Measurements from ENCODE around the gene VAMP3. TPM values are rescaled to one million over a fixed set of nuclear protein-coding genes. Genes with fewer than 3 reads are reported as not detected.
A peak's percentile ranks its signal among the peaks of the same experiment; 100 is the strongest.

VAMP3 gene
- polyA plus RNA-seq, 4 donors = 51.8 to 117 (median 79.8) TPM

DNA sequence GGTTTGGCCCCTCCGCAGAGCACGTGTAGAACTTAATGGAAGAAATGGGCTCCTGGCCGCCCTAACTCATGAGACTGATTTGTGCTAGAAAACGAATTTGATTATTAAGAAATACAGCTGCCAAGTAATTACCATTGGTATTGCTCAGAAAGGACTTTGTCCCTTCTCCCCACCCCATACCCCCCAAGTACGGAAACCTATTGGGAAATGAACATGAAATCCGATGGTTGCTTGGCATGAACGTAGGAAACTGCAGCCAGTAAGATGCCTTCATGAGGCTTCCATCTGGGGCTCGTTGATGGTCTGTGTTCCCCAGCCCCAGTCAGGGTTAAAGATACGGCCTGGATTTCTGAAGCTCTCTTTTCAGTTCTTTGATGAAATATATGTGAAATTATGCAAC lies 34.4 kb downstream of the VAMP3 start:
- H3K27me3 ChIP-seq (ENCODE audit: control insufficient read depth in 3 of 3, insufficient read depth in 3 of 3, low read length in 3 of 3) = no peaks in the 10 kb centered on the region
- 85 to 88% (median 88%) methylated on average over 9 of the region's 9 CpGs for WGBS, 3 donors
- H3K4me3 ChIP-seq (ENCODE audit: low read depth in 1 of 3, low read length in 3 of 3) = peak overlapping the region in 1 of 3 donors; percentile 13
- no peaks in the 10 kb centered on the region for H3K4me1 ChIP-seq (ENCODE audit: control insufficient read depth in 3 of 3, insufficient read depth in 2 of 3, low read depth in 1 of 3, low read length in 2 of 3)
- FAIRE-seq = no peak
- peaks cover 5 to 11% (median 9%) of the 10 kb centered on the region in 3 donors for H3K36me3 ChIP-seq (ENCODE audit: control insufficient read depth in 3 of 3, insufficient read depth in 2 of 3, low read depth in 1 of 3, low read length in 3 of 3)
- no peaks in the 10 kb centered on the region for H3K9me3 ChIP-seq (ENCODE audit: control insufficient read depth in 2 of 2, insufficient read depth in 1 of 2, low read depth in 1 of 2, low read length in 1 of 2)
- no peak for DNase-seq
- H3K27ac ChIP-seq (ENCODE audit: low read depth in 1 of 3, low read length in 2 of 3) = no peak overlapping the region

DNA sequence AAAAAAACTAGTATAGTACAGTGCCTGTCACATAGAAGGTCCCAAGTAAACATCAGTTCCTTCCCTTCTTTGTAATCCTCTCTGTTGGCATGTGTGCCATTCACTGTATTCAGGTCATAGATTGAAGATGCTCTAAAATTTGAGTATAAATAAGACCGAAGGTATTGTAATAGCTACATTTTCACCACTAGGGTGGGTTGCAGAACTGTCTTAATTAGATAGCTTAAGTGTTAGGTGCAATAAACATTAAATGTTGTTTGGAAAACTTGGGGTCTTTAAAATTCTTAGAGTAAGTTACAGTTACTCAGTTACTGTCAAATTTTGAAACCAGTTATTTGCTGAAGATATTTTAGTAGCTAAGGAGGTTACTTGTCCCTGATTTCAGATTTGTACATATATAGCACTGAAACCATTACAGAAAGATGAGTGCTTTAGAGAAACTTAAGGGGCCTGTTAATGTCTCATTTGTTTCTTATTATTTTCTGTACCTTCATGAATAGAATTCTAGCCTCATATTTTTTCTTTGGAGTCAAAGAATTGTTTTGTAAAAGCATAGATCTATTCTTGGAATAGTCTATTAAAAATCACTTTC lies 37.3 kb downstream of the VAMP3 start:
- peaks cover 3 to 22% (median 10%) of the 10 kb centered on the region in 3 donors for H3K36me3 ChIP-seq (ENCODE audit: control insufficient read depth in 3 of 3, insufficient read depth in 2 of 3, low read depth in 1 of 3, low read length in 3 of 3)

DNA sequence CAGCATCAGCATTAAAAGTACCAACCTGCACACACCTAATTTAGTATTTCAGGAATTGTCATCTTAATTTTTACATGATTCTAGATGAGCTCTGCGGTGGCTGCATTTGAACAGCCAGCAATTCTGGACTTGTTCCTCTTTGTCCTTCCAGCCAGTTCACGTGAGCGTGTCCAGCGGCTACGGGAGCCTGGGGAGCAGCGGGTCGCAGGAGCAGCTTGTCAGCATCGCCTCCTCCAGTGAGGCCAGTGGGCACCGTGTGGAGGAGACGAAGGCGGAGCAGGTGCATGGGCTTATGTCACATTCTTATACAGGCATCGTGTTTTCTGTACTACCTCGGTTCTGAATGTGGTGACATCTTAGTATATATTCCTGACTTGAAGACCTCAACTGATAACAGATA lies 38.6 kb downstream of the VAMP3 start:
- DNase-seq = no peak
- no peaks in the 10 kb centered on the region for H3K4me1 ChIP-seq (ENCODE audit: control insufficient read depth in 3 of 3, insufficient read depth in 2 of 3, low read depth in 1 of 3, low read length in 2 of 3)
- FAIRE-seq = no peak
- no peaks in the 10 kb centered on the region for H3K27me3 ChIP-seq (ENCODE audit: control insufficient read depth in 3 of 3, insufficient read depth in 3 of 3, low read length in 3 of 3)
- H3K9me3 ChIP-seq (ENCODE audit: control insufficient read depth in 2 of 2, insufficient read depth in 1 of 2, low read depth in 1 of 2, low read length in 1 of 2) = peaks cover 0 to 10% of the 10 kb centered on the region in 2 donors
- no peak overlapping the region for H3K4me3 ChIP-seq (ENCODE audit: low read depth in 1 of 3, low read length in 3 of 3)
- H3K27ac ChIP-seq (ENCODE audit: low read depth in 1 of 3, low read length in 2 of 3) = no peak overlapping the region
- WGBS, 3 donors = 94 to 98% (median 96%) methylated on average over 13 of the region's 13 CpGs
- peaks cover 3 to 27% (median 6%) of the 10 kb centered on the region in 3 donors for H3K36me3 ChIP-seq (ENCODE audit: control insufficient read depth in 3 of 3, insufficient read depth in 2 of 3, low read depth in 1 of 3, low read length in 3 of 3)

More for the DNA sequence above, 37.3 kb downstream of the VAMP3 start:
- no peaks in the 10 kb centered on the region for H3K4me1 ChIP-seq (ENCODE audit: control insufficient read depth in 3 of 3, insufficient read depth in 2 of 3, low read depth in 1 of 3, low read length in 2 of 3)
- DNase-seq (peak; percentile 19 to 26), FAIRE-seq (no peak)
- H3K27ac ChIP-seq (ENCODE audit: low read depth in 1 of 3, low read length in 2 of 3) = no peak overlapping the region
- H3K4me3 ChIP-seq (ENCODE audit: low read depth in 1 of 3, low read length in 3 of 3) = no peak overlapping the region
- H3K27me3 ChIP-seq (ENCODE audit: control insufficient read depth in 3 of 3, insufficient read depth in 3 of 3, low read length in 3 of 3) = no peaks in the 10 kb centered on the region
- H3K9me3 ChIP-seq (ENCODE audit: control insufficient read depth in 2 of 2, insufficient read depth in 1 of 2, low read depth in 1 of 2, low read length in 1 of 2) = peaks cover 0 to 4% of the 10 kb centered on the region in 2 donors
- 13 to 15% (median 14%) methylated on average over 1 of the region's 1 CpG for WGBS, 3 donors

DNA sequence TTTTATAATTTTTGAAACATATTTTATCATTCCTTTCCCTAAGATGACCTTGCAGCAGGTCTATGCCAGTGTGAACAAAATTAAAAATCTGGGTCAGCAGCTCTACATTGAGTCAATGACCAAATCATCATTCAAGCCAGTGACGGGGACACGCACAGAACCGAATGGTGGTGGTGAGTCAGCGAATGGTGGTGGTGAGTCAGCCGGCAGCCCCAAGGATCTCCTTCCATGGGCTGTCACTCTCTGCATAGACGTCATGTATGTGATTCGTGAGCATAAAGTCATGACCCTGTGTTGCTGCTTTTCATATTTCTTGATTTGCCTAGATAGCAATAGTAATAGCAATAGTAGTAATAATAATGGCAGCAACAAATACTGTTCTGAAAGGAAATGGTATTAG lies 39.3 kb downstream of the VAMP3 start:
- Histone ChIP-seq H3K9me3 (ENCODE audit: control insufficient read depth in 2 of 2, insufficient read depth in 1 of 2, low read depth in 1 of 2, low read length in 1 of 2) (peaks cover 0 to 10% of the 10 kb centered on the region in 2 donors), H3K27me3 (ENCODE audit: control insufficient read depth in 3 of 3, insufficient read depth in 3 of 3, low read length in 3 of 3) (no peaks in the 10 kb centered on the region), H3K36me3 (ENCODE audit: control insufficient read depth in 3 of 3, insufficient read depth in 2 of 3, low read depth in 1 of 3, low read length in 3 of 3) (peaks cover 3 to 25% (median 6%) of the 10 kb centered on the region in 3 donors), H3K4me1 (ENCODE audit: control insufficient read depth in 3 of 3, insufficient read depth in 2 of 3, low read depth in 1 of 3, low read length in 2 of 3) (no peaks in the 10 kb centered on the region), H3K4me3 (ENCODE audit: low read depth in 1 of 3, low read length in 3 of 3) (no peak overlapping the region), H3K27ac (ENCODE audit: low read depth in 1 of 3, low read length in 2 of 3) (no peak overlapping the region)
- DNase-seq (no peak), FAIRE-seq (no peak)
- 76 to 92% (median 87%) methylated on average over 7 of the region's 7 CpGs for WGBS, 3 donors

DNA sequence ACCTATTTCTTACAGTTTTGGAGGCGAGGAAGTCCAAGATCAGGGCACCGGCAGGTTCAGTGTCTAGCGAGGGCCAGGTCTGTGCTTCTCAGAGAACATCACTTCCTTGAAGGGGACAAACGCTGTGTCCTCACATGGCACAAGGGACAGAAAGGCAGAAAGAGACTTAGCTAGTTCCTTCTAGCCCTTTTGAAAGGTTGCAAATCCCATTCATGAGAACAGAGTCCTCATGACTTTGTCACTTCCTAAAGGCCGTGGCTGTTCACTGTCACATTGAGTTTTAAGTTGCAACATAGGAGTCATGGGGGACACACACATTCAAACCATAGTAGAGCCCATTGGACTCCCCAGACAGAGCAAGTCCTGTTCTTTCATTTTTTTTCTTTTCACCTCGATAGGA lies 40.4 kb downstream of the VAMP3 start:
- Histone ChIP-seq H3K4me3 (ENCODE audit: low read depth in 1 of 3, low read length in 3 of 3) (no peak overlapping the region), H3K27me3 (ENCODE audit: control insufficient read depth in 3 of 3, insufficient read depth in 3 of 3, low read length in 3 of 3) (no peaks in the 10 kb centered on the region), H3K9me3 (ENCODE audit: control insufficient read depth in 2 of 2, insufficient read depth in 1 of 2, low read depth in 1 of 2, low read length in 1 of 2) (peaks cover 0 to 10% of the 10 kb centered on the region in 2 donors), H3K4me1 (ENCODE audit: control insufficient read depth in 3 of 3, insufficient read depth in 2 of 3, low read depth in 1 of 3, low read length in 2 of 3) (no peaks in the 10 kb centered on the region), H3K36me3 (ENCODE audit: control insufficient read depth in 3 of 3, insufficient read depth in 2 of 3, low read depth in 1 of 3, low read length in 3 of 3) (peaks cover 0 to 20% (median 6%) of the 10 kb centered on the region in 3 donors), H3K27ac (ENCODE audit: low read depth in 1 of 3, low read length in 2 of 3) (no peak overlapping the region)
- DNase-seq = no peak
- no peak for FAIRE-seq
- whole genome bisulfite sequencing, 3 donors = 91 to 95% (median 91%) methylated on average over 6 of the region's 6 CpGs

DNA sequence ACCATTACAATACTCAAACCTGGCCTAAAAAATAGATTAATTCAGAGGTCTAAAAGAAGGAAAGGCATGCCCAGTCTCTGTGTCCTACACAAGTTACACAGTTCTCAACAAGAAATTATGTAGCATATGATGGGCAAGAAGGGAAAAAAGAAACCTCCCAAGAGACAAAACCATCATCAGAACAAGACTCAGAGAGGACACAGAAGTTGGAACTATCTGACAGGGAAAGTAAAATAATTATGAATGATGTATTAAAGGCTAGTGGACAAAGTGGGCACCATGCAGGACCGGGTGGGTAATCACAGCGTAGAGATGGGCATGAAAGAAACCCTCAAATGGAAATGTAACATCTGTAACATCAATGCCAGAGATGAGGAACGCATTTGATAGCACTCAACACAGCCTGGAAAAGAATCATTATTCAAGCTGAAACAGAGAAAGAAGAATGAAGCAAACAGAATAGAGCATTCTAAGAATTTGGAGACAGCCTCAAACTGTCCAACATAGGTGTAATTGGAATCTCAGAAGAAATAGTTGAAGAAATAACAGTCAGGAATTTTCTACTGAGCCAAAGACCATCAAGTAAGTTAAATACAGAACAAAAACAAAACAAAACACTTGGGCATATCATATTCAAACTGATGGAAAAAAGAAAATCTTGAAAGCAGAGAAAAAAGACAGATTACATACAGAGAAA lies 42.7 kb downstream of the VAMP3 start:
- H3K9me3 ChIP-seq (ENCODE audit: control insufficient read depth in 2 of 2, insufficient read depth in 1 of 2, low read depth in 1 of 2, low read length in 1 of 2) = peaks cover 0 to 10% of the 10 kb centered on the region in 2 donors
- peaks cover 2 to 21% (median 2%) of the 10 kb centered on the region in 3 donors for H3K36me3 ChIP-seq (ENCODE audit: control insufficient read depth in 3 of 3, insufficient read depth in 2 of 3, low read depth in 1 of 3, low read length in 3 of 3)
- 91 to 95% (median 92%) methylated on average over 3 of the region's 3 CpGs for WGBS, 3 donors
- FAIRE-seq (no peak), DNase-seq (no peak)
- H3K4me3 ChIP-seq (ENCODE audit: low read depth in 1 of 3, low read length in 3 of 3) = no peak overlapping the region
- H3K4me1 ChIP-seq (ENCODE audit: control insufficient read depth in 3 of 3, insufficient read depth in 2 of 3, low read depth in 1 of 3, low read length in 2 of 3) = no peaks in the 10 kb centered on the region
- no peaks in the 10 kb centered on the region for H3K27me3 ChIP-seq (ENCODE audit: control insufficient read depth in 3 of 3, insufficient read depth in 3 of 3, low read length in 3 of 3)
- H3K27ac ChIP-seq (ENCODE audit: low read depth in 1 of 3, low read length in 2 of 3) = no peak overlapping the region

DNA sequence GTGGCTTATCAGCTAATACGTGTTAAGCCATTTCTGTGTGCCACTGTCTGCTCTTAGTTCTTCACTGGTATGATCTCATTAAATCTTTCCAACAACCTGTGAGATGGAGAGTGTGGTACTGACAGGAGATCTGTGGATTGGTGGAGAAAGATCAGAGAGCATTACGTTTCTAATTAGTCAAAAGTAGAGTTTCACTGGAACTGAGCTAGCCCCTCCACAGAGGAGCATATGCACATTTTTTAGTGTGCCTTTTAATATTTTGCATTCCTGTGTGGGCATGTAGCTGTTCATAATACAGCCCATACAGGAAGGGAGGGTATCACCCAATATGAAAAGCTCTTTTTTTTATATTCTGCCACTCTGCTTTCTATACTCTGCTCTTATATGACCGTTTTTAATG lies 50.2 kb downstream of the VAMP3 start:
- DNase-seq = no peak
- Histone ChIP-seq H3K9me3 (ENCODE audit: control insufficient read depth in 2 of 2, insufficient read depth in 1 of 2, low read depth in 1 of 2, low read length in 1 of 2) (no peaks in the 10 kb centered on the region), H3K36me3 (ENCODE audit: control insufficient read depth in 3 of 3, insufficient read depth in 2 of 3, low read depth in 1 of 3, low read length in 3 of 3) (peaks cover 2 to 11% (median 4%) of the 10 kb centered on the region in 3 donors), H3K27me3 (ENCODE audit: control insufficient read depth in 3 of 3, insufficient read depth in 3 of 3, low read length in 3 of 3) (no peaks in the 10 kb centered on the region), H3K4me3 (ENCODE audit: low read depth in 1 of 3, low read length in 3 of 3) (no peak overlapping the region), H3K4me1 (ENCODE audit: control insufficient read depth in 3 of 3, insufficient read depth in 2 of 3, low read depth in 1 of 3, low read length in 2 of 3) (no peaks in the 10 kb centered on the region), H3K27ac (ENCODE audit: low read depth in 1 of 3, low read length in 2 of 3) (no peak overlapping the region)
- no peak for FAIRE-seq
- 75 to 93% (median 89%) methylated on average over 3 of the region's 3 CpGs for WGBS, 3 donors

DNA sequence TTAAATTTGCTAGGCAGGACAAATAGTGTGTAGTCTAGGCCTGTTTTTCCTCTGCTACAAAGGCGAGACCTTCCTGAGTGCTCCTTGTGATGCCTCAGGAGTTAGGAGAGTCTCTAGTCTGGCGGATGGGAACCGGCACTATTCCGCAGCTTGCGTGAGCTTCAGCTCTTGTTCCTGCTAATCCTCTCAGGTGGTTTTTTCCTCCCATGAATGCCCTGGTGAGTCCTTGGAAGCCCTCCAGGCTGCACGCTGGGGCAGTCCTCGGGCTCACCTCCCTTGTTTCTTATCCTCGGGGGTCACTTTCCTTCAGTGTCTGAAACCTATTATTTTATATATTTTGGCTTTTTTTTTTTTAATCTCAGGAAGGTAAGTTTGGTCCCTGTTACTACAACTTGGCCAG lies 53.6 kb downstream of the VAMP3 start:
- Histone ChIP-seq H3K27ac (ENCODE audit: low read depth in 1 of 3, low read length in 2 of 3) (no peak overlapping the region), H3K36me3 (ENCODE audit: control insufficient read depth in 3 of 3, insufficient read depth in 2 of 3, low read depth in 1 of 3, low read length in 3 of 3) (peaks cover 2 to 14% (median 5%) of the 10 kb centered on the region in 3 donors)

More for the DNA sequence above, 53.6 kb downstream of the VAMP3 start:
- Histone ChIP-seq H3K27me3 (ENCODE audit: control insufficient read depth in 3 of 3, insufficient read depth in 3 of 3, low read length in 3 of 3) (no peaks in the 10 kb centered on the region), H3K9me3 (ENCODE audit: control insufficient read depth in 2 of 2, insufficient read depth in 1 of 2, low read depth in 1 of 2, low read length in 1 of 2) (no peaks in the 10 kb centered on the region), H3K4me3 (ENCODE audit: low read depth in 1 of 3, low read length in 3 of 3) (no peak overlapping the region), H3K4me1 (ENCODE audit: control insufficient read depth in 3 of 3, insufficient read depth in 2 of 3, low read depth in 1 of 3, low read length in 2 of 3) (no peaks in the 10 kb centered on the region)
- 93 to 97% (median 97%) methylated on average over 8 of the region's 8 CpGs for WGBS, 3 donors
- FAIRE-seq (no peak), DNase-seq (no peak)
